NT2/D1 (cell line): ENCODE results near the gene LZTR1.

Experiments
- SUZ12 ChIP-seq: IDR thresholded peaks from 2 replicates; pipeline ENCODE4 v1.6.1; 2011; ENCODE audit not compliant: insufficient read length, insufficient read depth; ENCODE audit errors: extremely low read depth
- YY1 ChIP-seq: IDR thresholded peaks from 2 replicates; pipeline ENCODE4 v1.6.1; 2011; ENCODE audit not compliant: insufficient read length, insufficient read depth
- ZNF274 ChIP-seq: IDR thresholded peaks from 2 replicates; pipeline ENCODE4 v1.6.1; 2011; ENCODE audit warnings: mild to moderate bottlenecking, low read depth, low read length

DNA sequence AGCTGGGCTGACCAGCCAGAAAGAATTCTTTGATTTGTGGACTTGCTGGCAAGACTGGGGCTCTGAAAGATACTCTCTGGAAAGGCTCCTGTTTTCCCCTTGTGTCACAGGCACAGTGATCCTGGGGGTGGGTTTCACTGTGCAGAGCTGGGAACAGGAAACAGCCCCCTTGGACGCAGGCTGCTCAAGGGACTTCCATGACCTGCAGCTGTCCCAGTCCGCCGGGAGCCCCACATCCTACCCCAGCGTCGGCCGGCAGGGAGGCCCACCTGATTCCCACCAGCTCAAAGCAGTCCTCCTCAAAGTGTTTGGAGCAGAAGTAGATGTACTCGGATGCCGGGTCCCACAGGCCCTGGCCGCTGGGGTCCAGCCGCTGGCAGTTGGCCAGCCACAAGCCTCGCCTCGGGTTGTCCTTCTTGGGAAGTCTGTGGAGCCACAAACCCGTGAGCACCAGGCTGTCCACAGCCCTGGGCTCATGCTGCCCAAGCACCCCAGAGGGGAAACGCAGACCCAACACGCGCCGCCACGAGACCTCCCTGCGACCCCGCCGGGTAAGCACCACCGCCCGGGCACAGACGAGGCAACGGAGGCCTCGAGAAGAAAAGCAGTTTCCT is 19.0 kb downstream of the LZTR1 start:
- TF ChIP-seq SUZ12 (no peak), YY1 (no peak), ZNF274 (no peak)
